Omental fat pad (tissue), 4 donors: ENCODE results near the gene PRKCE. TPM values are rescaled to one million over a fixed set of nuclear protein-coding genes. Genes with fewer than 3 reads are reported as not detected.

ENCODE experiments used
- ATAC-seq: fragments of 150-250 bp; one replicate; pipeline ENCODE4 v1.9.1; 2016; ENCODE audit warnings: mild to moderate bottlenecking, moderate library complexity; ENCODE audit not compliant: low FRiP score
- DNase-seq: peaks from one replicate; pipeline ENCODE4 v3.0.0-alpha.2; 2019; ENCODE audit warnings: low spot score
- total RNA-seq, 4 donors: library from RNA; depleted of rRNA; stranded (reverse); fragments of >200 nt; gene quantifications; one replicate each; pipeline ENCODE4 v1.1.0, GENCODE V29; 2016
- TF ChIP-seq, protein P1 (sequence below), 3 donors: fragments of 450-650 bp; IDR thresholded peaks; one replicate each; pipeline ENCODE4 v1.5.1; 2016 to 2017; ENCODE audit warnings: antibody characterized with exemption in 3 of 3, mild to moderate bottlenecking in 3 of 3, moderate library complexity in 2 of 3

Gene PRKCE
- total RNA-seq, 4 donors from 2014 or later: 8.8 to 24.3 (median 14.0) TPM

DNA sequence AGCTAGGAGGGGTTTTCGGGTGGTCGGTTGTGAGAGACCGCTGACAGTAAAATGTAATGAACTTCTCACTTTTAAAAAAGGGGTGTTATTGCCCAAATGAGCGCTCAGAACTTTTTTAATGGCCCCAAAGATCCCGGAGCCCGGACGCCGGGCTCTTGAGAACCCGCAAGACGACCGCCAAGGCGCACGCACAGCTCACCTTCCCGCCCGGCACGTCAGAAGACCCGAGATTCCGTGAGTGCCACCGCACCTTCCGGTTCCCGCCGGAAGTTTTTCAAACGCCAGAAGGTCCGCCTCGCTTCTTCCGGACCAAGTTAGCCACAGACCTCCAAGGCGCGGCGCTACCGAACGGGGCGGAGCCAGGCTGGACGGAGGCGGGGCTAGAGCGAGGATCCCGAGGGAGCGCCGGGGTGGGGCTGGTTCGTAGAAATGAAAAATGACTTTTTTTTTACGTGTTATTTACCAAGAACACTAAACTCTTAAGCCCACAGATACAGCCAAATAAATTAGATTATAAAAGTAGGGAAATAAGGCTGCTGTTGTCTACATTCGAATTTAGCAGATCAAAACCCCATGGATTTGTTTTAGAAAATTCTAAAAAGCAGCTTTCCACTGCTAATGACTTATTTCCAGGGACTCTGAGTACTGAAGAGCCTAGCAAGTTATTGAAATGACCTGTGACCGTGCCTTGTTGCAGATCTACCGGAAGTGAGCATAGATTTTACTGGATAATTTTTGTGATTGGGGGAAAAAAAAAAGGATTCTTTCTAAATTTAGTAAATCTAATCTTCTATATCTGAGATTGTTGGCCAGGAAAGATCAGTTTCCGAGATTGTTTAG is 40.2 kb upstream of the PRKCE start, which contains the start of gene SRBD1:
TSS of gene SRBD1 (minus strand) at position 248 of the 840 bp plus-strand sequence. CDS start 5,826 bp downstream, outside the sequence.
- DNase-seq: peak; percentile 86
- TF ChIP-seq, protein P1, sequence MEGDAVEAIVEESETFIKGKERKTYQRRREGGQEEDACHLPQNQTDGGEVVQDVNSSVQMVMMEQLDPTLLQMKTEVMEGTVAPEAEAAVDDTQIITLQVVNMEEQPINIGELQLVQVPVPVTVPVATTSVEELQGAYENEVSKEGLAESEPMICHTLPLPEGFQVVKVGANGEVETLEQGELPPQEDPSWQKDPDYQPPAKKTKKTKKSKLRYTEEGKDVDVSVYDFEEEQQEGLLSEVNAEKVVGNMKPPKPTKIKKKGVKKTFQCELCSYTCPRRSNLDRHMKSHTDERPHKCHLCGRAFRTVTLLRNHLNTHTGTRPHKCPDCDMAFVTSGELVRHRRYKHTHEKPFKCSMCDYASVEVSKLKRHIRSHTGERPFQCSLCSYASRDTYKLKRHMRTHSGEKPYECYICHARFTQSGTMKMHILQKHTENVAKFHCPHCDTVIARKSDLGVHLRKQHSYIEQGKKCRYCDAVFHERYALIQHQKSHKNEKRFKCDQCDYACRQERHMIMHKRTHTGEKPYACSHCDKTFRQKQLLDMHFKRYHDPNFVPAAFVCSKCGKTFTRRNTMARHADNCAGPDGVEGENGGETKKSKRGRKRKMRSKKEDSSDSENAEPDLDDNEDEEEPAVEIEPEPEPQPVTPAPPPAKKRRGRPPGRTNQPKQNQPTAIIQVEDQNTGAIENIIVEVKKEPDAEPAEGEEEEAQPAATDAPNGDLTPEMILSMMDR (IDR thresholded peaks at IDR 0.05): no peak
- peak; percentile 97 for ATAC-seq

DNA sequence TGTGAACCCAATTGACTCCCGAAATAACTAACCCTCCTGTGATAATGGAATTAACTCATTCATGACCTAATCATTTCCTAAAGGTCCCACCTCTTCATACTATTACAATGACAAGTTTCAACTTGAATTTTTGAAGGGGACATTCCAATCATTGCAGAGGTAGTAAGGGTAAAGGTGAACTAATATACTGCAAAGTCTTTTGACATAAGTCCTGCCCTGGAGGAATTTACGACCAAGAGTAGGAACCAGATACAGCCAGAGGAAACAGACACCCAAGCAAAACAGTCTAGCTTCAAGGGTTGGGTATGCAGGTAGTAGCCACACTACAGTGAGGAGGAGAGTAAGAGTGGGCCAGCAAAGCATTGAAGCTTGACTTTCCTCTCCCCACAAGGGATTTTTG is 39.2 kb upstream of the PRKCE start:
- TF ChIP-seq, protein P1 (IDR thresholded peaks at IDR 0.05): no peak
- no peak for ATAC-seq

DNA sequence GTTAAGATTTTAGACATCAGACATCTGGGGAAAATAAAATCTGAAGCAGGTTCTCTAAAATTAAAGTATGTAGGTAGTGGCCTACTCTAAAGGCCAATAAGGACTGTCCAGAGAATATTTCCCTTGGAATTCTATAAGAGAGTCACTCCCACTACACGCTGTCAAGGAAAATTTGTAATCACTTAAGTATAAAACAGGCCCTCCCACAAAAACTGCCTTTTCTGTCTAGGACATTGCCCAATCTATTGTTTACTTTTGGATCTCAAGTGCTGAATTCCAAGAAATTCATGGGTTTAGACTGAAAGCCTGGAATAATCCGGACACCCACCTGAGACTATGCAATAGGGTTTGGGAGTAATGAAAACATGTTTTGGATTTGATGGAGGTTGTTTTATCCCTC is 38.7 kb upstream of the PRKCE start:
- ATAC-seq: no peak
- DNase-seq: no peak
- TF ChIP-seq, protein P1 (IDR thresholded peaks at IDR 0.05): no peak

More for the DNA sequence above, 39.2 kb upstream of the PRKCE start:
- no peak for DNase-seq

DNA sequence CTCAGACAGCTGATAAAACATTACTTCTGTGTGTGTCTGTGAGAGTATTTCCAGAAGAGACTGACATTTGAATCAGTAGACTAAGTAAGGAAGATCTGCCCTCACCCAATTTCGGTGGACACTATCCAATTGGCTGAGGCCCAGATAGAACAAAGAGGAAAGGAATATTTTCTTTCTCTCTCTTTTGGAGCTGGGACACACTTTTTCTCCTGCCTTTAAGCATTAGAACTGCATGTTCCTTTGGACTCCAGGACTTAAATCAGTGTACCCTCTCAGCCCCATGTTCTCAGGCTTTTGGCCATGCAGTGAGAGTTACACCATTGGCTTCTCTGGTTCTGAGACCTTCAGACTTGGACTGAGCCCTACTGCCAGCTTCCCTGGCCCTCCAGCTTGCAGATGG is 37.1 kb upstream of the PRKCE start:
- DNase-seq: no peak
- TF ChIP-seq, protein P1 (IDR thresholded peaks at IDR 0.05): no peak
- ATAC-seq: no peak

DNA sequence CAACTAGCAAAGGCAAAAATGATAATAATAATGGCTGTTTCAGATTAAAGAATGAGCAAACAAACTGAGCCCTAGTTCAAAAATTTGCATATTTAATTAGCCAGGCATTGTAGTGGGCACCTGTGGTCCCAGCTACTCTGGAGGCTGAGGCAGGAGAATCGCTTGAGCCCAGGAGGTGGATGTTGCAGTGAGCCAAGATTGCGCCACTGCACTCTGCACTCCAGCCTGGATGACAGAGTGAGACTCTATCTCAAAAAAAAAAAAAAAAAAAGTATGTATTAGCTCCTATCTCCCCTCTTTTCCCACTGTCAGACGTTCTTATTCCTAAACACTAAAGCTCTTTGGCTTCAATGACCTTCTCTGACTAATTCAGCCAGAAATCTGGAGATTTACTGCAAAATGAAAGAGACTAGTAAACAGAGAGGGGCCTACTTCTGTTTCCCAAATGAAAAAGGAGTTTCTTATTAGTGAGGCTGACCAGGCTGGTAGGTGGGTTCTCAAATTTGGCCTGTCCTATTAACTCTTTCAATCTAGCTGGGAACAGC is 36.5 kb upstream of the PRKCE start:
- DNase-seq (no peak), ATAC-seq (no peak)
- TF ChIP-seq, protein P1 (IDR thresholded peaks at IDR 0.05): no peak

DNA sequence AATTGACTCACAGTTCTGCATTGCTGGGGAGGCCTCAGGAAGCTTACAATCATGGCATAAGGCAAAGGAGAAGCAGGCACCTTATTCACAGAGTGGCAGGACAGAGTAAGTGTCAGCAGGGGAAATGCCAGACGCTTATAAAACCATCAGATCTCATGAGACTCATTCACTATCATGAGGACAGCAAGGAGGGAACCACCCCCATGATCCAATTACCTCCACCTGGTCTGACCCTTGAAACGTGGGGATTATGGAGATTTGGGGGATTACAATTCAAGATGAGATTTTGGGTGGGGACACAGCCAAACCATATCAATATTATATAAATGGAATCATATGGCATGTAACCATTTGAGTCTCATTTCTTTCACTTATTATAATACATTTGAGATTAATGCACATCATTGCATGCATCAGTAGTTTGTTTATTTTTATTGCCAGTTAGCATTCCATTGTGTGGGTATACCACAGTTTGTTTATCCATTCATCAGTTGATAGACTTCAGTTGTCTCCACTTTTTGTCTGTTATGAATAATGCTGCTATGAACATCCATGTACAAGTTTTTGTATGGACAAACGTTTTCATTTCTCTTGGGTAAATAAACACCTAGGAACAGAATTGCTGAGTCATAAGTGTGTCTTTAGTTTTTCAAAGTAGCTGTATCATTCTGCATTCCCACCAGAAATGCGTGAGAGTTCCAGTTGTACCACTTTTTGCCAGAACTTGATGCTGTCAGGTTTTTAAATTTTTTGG is 34.6 kb upstream of the PRKCE start:
- ATAC-seq (no peak), DNase-seq (no peak)
- TF ChIP-seq, protein P1 (IDR thresholded peaks at IDR 0.05): no peak
